SK-N-MC (cell line): Measurements from ENCODE around the gene SCN3B.

Experiments
- DNase-seq: peaks from one replicate; pipeline ENCODE4 v3.0.0-alpha.2; 2011; ENCODE audit warnings: low read depth, low spot score
- H3K27ac ChIP-seq: fragments of 200-600 bp; sonication (generic); 2 replicates; pipeline ENCODE4 v1.5.1; 2016; ENCODE audit warnings: mixed run types
- H3K36me3 ChIP-seq: fragments of 200-600 bp; sonication (generic); 2 replicates; pipeline ENCODE4 v1.6.1; 2017; ENCODE audit warnings: antibody characterized with exemption, low read length, mixed read lengths; ENCODE audit not compliant: insufficient read depth
- H3K4me3 ChIP-seq: fragments of 200-600 bp; sonication (generic); 2 replicates; pipeline ENCODE4 v1.5.1; 2016
- H3K9ac ChIP-seq: fragments of 200-600 bp; sonication (generic); 2 replicates; pipeline ENCODE4 v1.8.0; 2017; ENCODE audit warnings: mixed run types, mixed read lengths; ENCODE audit not compliant: insufficient read length
- H3K9me3 ChIP-seq: fragments of 200-600 bp; sonication (generic); 2 replicates; pipeline ENCODE4 v1.6.1; 2017; ENCODE audit warnings: low read depth, mild to moderate bottlenecking, antibody characterized with exemption, low read length, moderate library complexity, mixed read lengths
- EZH2 ChIP-seq: fragments of 200-600 bp; sonication (generic); IDR thresholded peaks from one replicate; pipeline ENCODE4 v1.6.1; 2017; ENCODE audit warnings: antibody characterized with exemption
- FOXP2 ChIP-seq: optimal IDR thresholded peaks from 2 replicates; pipeline ENCODE3; 2011; ENCODE audit warnings: mild to moderate bottlenecking, moderate library complexity; ENCODE audit not compliant: insufficient read depth; ENCODE audit errors: extremely low read length, control extremely low read depth
- POLR2AphosphoS5 ChIP-seq: IDR thresholded peaks from 2 replicates; pipeline ENCODE4 v1.6.1; 2012; ENCODE audit warnings: mild to moderate bottlenecking, low read depth, low read length, borderline replicate concordance

The SCN3B gene

DNA sequence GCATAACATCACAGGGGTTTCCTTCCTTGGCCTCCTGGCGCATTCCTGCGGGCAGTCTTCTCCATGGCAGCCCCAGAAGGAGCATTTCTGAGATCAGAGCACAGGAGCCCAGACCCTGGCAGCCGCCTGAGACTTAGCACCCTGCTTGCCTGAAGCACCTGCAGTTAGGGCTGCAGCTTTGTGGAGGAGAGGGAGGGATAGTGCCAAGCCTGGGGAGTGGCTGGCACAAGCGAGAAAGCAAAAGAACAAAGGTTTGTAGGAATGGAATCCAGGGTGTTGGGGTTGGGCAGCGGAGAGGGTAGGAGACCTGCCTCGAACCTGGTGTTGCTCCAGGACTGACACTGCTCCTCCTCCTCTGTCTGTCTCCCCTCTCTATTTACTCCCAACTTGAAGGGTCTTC lies 66.9 kb downstream of the SCN3B start:
- H3K9me3 ChIP-seq = no peaks in the 10 kb centered on the region
- no peaks in the 10 kb centered on the region for H3K36me3 ChIP-seq
- DNase-seq = no peak
- H3K4me3 ChIP-seq = no peak overlapping the region
- no peak overlapping the region for H3K9ac ChIP-seq
- no peak for TF ChIP-seq FOXP2
- no peak for TF ChIP-seq POLR2AphosphoS5
- no peak for TF ChIP-seq EZH2
- no peak overlapping the region for H3K27ac ChIP-seq

DNA sequence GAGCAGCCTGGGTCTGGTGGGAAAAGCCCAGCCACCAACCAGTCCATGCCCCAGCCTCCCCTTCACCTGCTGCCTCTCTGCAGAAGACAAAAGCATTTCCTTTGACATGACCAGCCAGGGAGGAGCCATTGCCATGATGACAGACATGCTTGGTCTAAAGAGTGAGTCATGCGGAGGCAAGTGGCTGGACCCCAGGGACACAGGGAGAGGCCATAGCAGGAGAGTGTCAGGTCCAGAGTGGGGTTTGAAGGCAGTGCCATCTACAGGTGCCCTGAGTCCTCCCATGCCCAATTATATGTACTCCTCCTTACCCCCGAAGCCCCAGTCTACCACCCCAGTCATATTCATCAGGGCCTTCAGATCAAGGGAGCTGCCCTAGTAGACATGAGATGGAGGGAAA lies 67.4 kb downstream of the SCN3B start:
- Histone ChIP-seq H3K27ac (no peak overlapping the region), H3K9me3 (no peaks in the 10 kb centered on the region), H3K36me3 (no peaks in the 10 kb centered on the region), H3K4me3 (no peak overlapping the region), H3K9ac (no peak overlapping the region)
- TF ChIP-seq FOXP2 (no peak), EZH2 (no peak), POLR2AphosphoS5 (no peak)
- no peak for DNase-seq

GRCh38 chr11:123586568-123586967 lies 67.9 kb downstream of the SCN3B start:
- Histone ChIP-seq H3K9ac (no peak overlapping the region), H3K27ac (no peak overlapping the region), H3K4me3 (no peak overlapping the region), H3K9me3 (no peaks in the 10 kb centered on the region), H3K36me3 (no peaks in the 10 kb centered on the region)
- TF ChIP-seq FOXP2 (no peak), EZH2 (no peak), POLR2AphosphoS5 (no peak)
- no peak for DNase-seq

- no peak for DNase-seq
- H3K4me3 ChIP-seq = no peak overlapping the region
- no peaks in the 10 kb centered on the region for H3K9me3 ChIP-seq
- H3K36me3 ChIP-seq = no peaks in the 10 kb centered on the region
- no peak overlapping the region for H3K9ac ChIP-seq
- no peak for TF ChIP-seq EZH2
- TF ChIP-seq FOXP2 = no peak
- TF ChIP-seq POLR2AphosphoS5 = no peak
- H3K27ac ChIP-seq = no peak overlapping the region
Observed at GRCh38 chr11:123585706-123586105, 68.7 kb downstream of the SCN3B start.

DNA sequence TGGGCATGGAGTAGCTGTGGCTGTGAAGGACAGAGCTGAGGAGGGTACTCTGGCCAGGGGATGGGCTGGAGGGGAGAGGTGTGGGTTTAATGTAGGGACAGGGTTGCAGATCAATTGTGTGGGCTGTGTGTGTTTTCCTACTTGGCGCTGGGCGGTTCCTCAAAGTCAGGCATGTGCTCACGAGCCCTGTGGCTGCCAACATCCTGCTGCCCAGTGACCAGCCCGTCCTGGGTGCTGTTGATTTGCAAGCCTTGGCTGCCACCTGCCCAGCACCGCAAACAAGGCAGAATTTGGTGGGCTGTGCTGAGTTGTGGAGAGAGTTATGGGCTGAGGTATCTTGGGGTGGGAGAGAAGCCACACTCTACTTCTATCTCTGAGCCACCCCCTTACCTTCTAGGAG lies 69.2 kb downstream of the SCN3B start:
- no peak overlapping the region for H3K4me3 ChIP-seq
- no peaks in the 10 kb centered on the region for H3K36me3 ChIP-seq
- H3K27ac ChIP-seq = no peak overlapping the region
- H3K9ac ChIP-seq = no peak overlapping the region
- no peaks in the 10 kb centered on the region for H3K9me3 ChIP-seq
- TF ChIP-seq EZH2 (no peak), FOXP2 (no peak), POLR2AphosphoS5 (no peak)
- DNase-seq = no peak

- no peaks in the 10 kb centered on the region for H3K36me3 ChIP-seq
- no peaks in the 10 kb centered on the region for H3K9me3 ChIP-seq
- no peak for TF ChIP-seq EZH2
- TF ChIP-seq FOXP2 = no peak
- no peak for TF ChIP-seq POLR2AphosphoS5
- H3K9ac ChIP-seq = no peak overlapping the region
- H3K27ac ChIP-seq = no peak overlapping the region
- no peak overlapping the region for H3K4me3 ChIP-seq
- DNase-seq = no peak
Observed at GRCh38 chr11:123584737-123585136, 69.7 kb downstream of the SCN3B start.

- H3K9me3 ChIP-seq = no peaks in the 10 kb centered on the region
- H3K4me3 ChIP-seq = no peak overlapping the region
- no peak overlapping the region for H3K27ac ChIP-seq
- H3K36me3 ChIP-seq = no peaks in the 10 kb centered on the region
- TF ChIP-seq EZH2 = no peak
- TF ChIP-seq POLR2AphosphoS5 = no peak
- TF ChIP-seq FOXP2 = no peak
- no peak for DNase-seq
- no peak overlapping the region for H3K9ac ChIP-seq
Observed at GRCh38 chr11:123584186-123584585, 70.2 kb downstream of the SCN3B start.

- Histone ChIP-seq H3K36me3 (no peaks in the 10 kb centered on the region), H3K9me3 (no peaks in the 10 kb centered on the region), H3K4me3 (no peak overlapping the region), H3K27ac (no peak overlapping the region), H3K9ac (no peak overlapping the region)
- TF ChIP-seq FOXP2 (no peak), POLR2AphosphoS5 (no peak), EZH2 (no peak)
- DNase-seq = no peak
Observed at GRCh38 chr11:123582992-123583504, 71.4 kb downstream of the SCN3B start.

GRCh38 chr11:123581651-123582399 lies 72.6 kb downstream of the SCN3B start:
- Histone ChIP-seq H3K9me3 (no peaks in the 10 kb centered on the region), H3K9ac (no peak overlapping the region)

More at GRCh38 chr11:123581651-123582399, 72.6 kb downstream of the SCN3B start:
- Histone ChIP-seq H3K4me3 (no peak overlapping the region), H3K27ac (no peak overlapping the region), H3K36me3 (no peaks in the 10 kb centered on the region)
- no peak for DNase-seq
- TF ChIP-seq EZH2 = no peak
- no peak for TF ChIP-seq FOXP2
- TF ChIP-seq POLR2AphosphoS5 = no peak
